Measurements from ENCODE around the gene ATF6B.

- TF ChIP-seq CTCF (conservative IDR thresholded peaks at IDR 0.05 in 1 of 2, IDR thresholded peaks at IDR 0.05 in 1 of 2; ENCODE audit: extremely low read depth in 1 of 2, insufficient read depth in 1 of 2, low read depth in 1 of 2, low read length in 2 of 2) (no peak), EZH2 (IDR thresholded peaks at IDR 0.05; ENCODE audit: borderline replicate concordance, low read length) (no peak)
Measured at GRCh38 chr6:32146687-32147086, 18.6 kb upstream of the ATF6B start.
